HCT116 (cell line): Measurements from ENCODE around the gene RNF212. TPM values are rescaled to one million over a fixed set of nuclear protein-coding genes. Genes with fewer than 3 reads are reported as not detected.

Source experiments
- ATAC-seq: fragments of 200-7000 bp; cut with Tn5 transposase; 2 replicates; pipeline ENCODE4 v1.9.1; 2020; ENCODE audit warnings: mild to moderate bottlenecking, moderate library complexity
- BruUV-seq: library from RNA; stranded (reverse); fragments of 400-500 nt; replicated peaks from 2 replicates; lab custom pipeline; 2021; lab: Mats Ljungman, UMichigan
- CTCF ChIA-PET: fragments of 300-600 bp; sonication (Branson Sonifier 250); formaldehyde crosslinking; loops from one replicate; lab custom pipeline; 2021; ENCODE audit warnings: antibody characterized with exemption; lab: Charles Lee
- POLR2A ChIA-PET: fragments of 300-600, 350-600 bp; sonication (Branson Sonifier 250); formaldehyde crosslinking; loops from one replicate; lab custom pipeline; 2021; ENCODE audit warnings: antibody characterized with exemption; lab: Charles Lee
- RAD21 ChIA-PET, 2 experiments: fragments of 300-600 bp; sonication (Branson Sonifier 250); formaldehyde crosslinking; loops; one replicate each; lab custom pipeline; 2023; ENCODE audit warnings: low total read pairs in 2 of 2; ENCODE audit not compliant: uncharacterized antibody in 2 of 2, unreplicated experiment in 2 of 2, low non-redundant PET in 1 of 2; lab: Charles Lee
- DNase-seq: peaks from one replicate; pipeline ENCODE4 v3.0.0-alpha.2; 2010; ENCODE audit warnings: low read depth, low spot score
- H2AFZ ChIP-seq: fragments of 200-600 bp; shearing (Covaris generic), sonication (generic); 2 replicates; pipeline ENCODE4 v1.6.1; 2017; ENCODE audit warnings: low read depth, mixed run types, mixed read lengths, antibody characterized with exemption, low read length; ENCODE audit not compliant: poor library complexity, severe bottlenecking
- H3K27ac ChIP-seq: 2 replicates; pipeline ENCODE4 v1.5.1; 2012; ENCODE audit warnings: low read depth, low read length
- H3K27me3 ChIP-seq: fragments of 200-600 bp; sonication (generic); 2 replicates; pipeline ENCODE4 v1.6.1; 2016; ENCODE audit warnings: mixed run types, low read length, mixed read lengths; ENCODE audit not compliant: insufficient read depth
- H3K36me3 ChIP-seq, 2 experiments: fragments of 200-500 bp in 1 of 2; fragments of 200-600 bp in 1 of 2; sonication (Bioruptor generic) in 1 of 2; sonication (generic) in 1 of 2; 2 replicates each; pipeline versions ENCODE4 v1.5.1 to v1.6.1; 2014 to 2016; ENCODE audit warnings: low read length in 2 of 2, inconsistent platforms in 1 of 2, mixed read lengths in 1 of 2, mixed run types in 1 of 2; ENCODE audit not compliant: insufficient read depth in 2 of 2, control insufficient read depth in 1 of 2
- H3K4me1 ChIP-seq, 2 experiments: fragments of 200-600 bp in 1 of 2; sonication (generic) in 1 of 2; 2 replicates each; pipeline versions ENCODE4 v1.5.1 to v1.6.1; 2012 to 2017; ENCODE audit warnings: low read length in 2 of 2, inconsistent platforms in 1 of 2, mild to moderate bottlenecking in 1 of 2, mixed read lengths in 1 of 2, mixed run types in 1 of 2, moderate library complexity in 1 of 2; ENCODE audit not compliant: insufficient read depth in 2 of 2, control insufficient read depth in 1 of 2
- H3K4me2 ChIP-seq: fragments of 200-600 bp; sonication (generic); 2 replicates; pipeline ENCODE4 v1.6.1; 2017; ENCODE audit warnings: mixed run types, low read length, mixed read lengths
- H3K4me3 ChIP-seq, 2 experiments: fragments of 200-600 bp in 1 of 2; sonication (generic) in 1 of 2; replicated peaks in 1 of 2; 2 replicates each; pipeline ENCODE4 v1.5.1; 2011 to 2016; ENCODE audit warnings: low read length in 2 of 2, control low read depth in 1 of 2, low read depth in 1 of 2, mild to moderate bottlenecking in 1 of 2, mixed read lengths in 1 of 2, mixed run types in 1 of 2
- H3K79me2 ChIP-seq: fragments of 200-600 bp; sonication (generic); 2 replicates; pipeline ENCODE4 v1.6.1; 2017; ENCODE audit warnings: mild to moderate bottlenecking, mixed run types, low read length, moderate library complexity, mixed read lengths; ENCODE audit not compliant: insufficient read depth
- H3K9ac ChIP-seq: fragments of 200-600 bp; sonication (generic); 2 replicates; pipeline ENCODE4 v1.6.1; 2016; ENCODE audit warnings: low read length, mixed read lengths
- H3K9me2 ChIP-seq: fragments of 200-600 bp; sonication (generic), shearing (Covaris generic); 2 replicates; pipeline ENCODE4 v1.6.1; 2017; ENCODE audit warnings: mixed run types, mild to moderate bottlenecking, moderate library complexity; ENCODE audit not compliant: insufficient read depth
- H3K9me3 ChIP-seq, 2 experiments: fragments of 200-500 bp in 1 of 2; fragments of 200-600 bp in 1 of 2; sonication (Bioruptor generic) in 1 of 2; sonication (generic) in 1 of 2; 2 replicates each; pipeline ENCODE4 v1.6.1; 2014 to 2017; ENCODE audit warnings: low read length in 2 of 2, mixed read lengths in 2 of 2, inconsistent platforms in 1 of 2, low read depth in 1 of 2, mild to moderate bottlenecking in 1 of 2, mixed run types in 1 of 2, moderate library complexity in 1 of 2; ENCODE audit not compliant: control insufficient read depth in 1 of 2, insufficient read depth in 1 of 2
- H4K20me1 ChIP-seq: fragments of 200-600 bp; sonication (generic), shearing (Covaris generic); 2 replicates; pipeline ENCODE4 v1.6.1; 2017; ENCODE audit warnings: mixed run types, mild to moderate bottlenecking, moderate library complexity; ENCODE audit not compliant: insufficient read depth
- ATF3 ChIP-seq: IDR thresholded peaks from 2 replicates; pipeline ENCODE4 v1.6.1; 2012
- CBX3 ChIP-seq: IDR thresholded peaks from 2 replicates; pipeline ENCODE4 v1.6.1; 2012; ENCODE audit warnings: low read depth
- CEBPB ChIP-seq: IDR thresholded peaks from 2 replicates; pipeline ENCODE4 v1.6.1; 2012; ENCODE audit warnings: low read depth
- ELF1 ChIP-seq: IDR thresholded peaks from 2 replicates; pipeline ENCODE4 v1.6.1; 2012; ENCODE audit warnings: low read depth, borderline replicate concordance
- EZH2 ChIP-seq: fragments of 200-600 bp; sonication (generic); IDR thresholded peaks from 2 replicates; pipeline ENCODE4 v1.6.1; 2017; ENCODE audit warnings: antibody characterized with exemption, mixed run types
- EZH2phosphoT487 ChIP-seq: fragments of 200-600 bp; IDR thresholded peaks from 2 replicates; pipeline ENCODE4 v1.6.1; 2018; ENCODE audit warnings: antibody characterized with exemption, borderline replicate concordance
- FOSL1 ChIP-seq: IDR thresholded peaks from 2 replicates; pipeline ENCODE4 v1.6.1; 2012; ENCODE audit warnings: low read depth
- JUND ChIP-seq: IDR thresholded peaks from 2 replicates; pipeline ENCODE4 v1.6.1; 2012
- POLR2A ChIP-seq: IDR thresholded peaks from 2 replicates; pipeline ENCODE4 v1.7.0; 2011; ENCODE audit warnings: borderline replicate concordance; ENCODE audit not compliant: insufficient read depth, insufficient read length; ENCODE audit errors: extremely low read depth
- POLR2AphosphoS5 ChIP-seq: IDR thresholded peaks from 2 replicates; pipeline ENCODE4 v1.6.1; 2011; ENCODE audit warnings: mild to moderate bottlenecking, low read depth, low read length, moderate library complexity
- RAD21 ChIP-seq: IDR thresholded peaks from 2 replicates; pipeline ENCODE4 v1.6.1; 2012; ENCODE audit warnings: low read depth, mild to moderate bottlenecking
- REST ChIP-seq: IDR thresholded peaks from 2 replicates; pipeline ENCODE4 v1.6.1; 2012; ENCODE audit warnings: low read depth
- SIN3A ChIP-seq: IDR thresholded peaks from 2 replicates; pipeline ENCODE4 v1.6.1; 2012; ENCODE audit warnings: low read depth
- SP1 ChIP-seq: IDR thresholded peaks from 2 replicates; pipeline ENCODE4 v1.6.1; 2012; ENCODE audit warnings: low read depth
- YY1 ChIP-seq: IDR thresholded peaks from 2 replicates; pipeline ENCODE4 v1.6.1; 2011; ENCODE audit warnings: low read length, low read depth, moderate library complexity, mild to moderate bottlenecking; ENCODE audit not compliant: insufficient replicate concordance; ENCODE audit errors: extremely low read depth
- ZFX ChIP-seq: fragments of 450-650 bp; IDR thresholded peaks from 2 replicates; pipeline ENCODE4 v1.6.1; 2017
- intact Hi-C: fragments of 100-400 bp; cut with micrococcal nuclease; formaldehyde crosslinking; loops from 2 replicates; pipeline ENCODE4 v1.10.0; 2022
- total RNA-seq: library from RNA; stranded (reverse); gene quantifications from one replicate; pipeline ENCODE4 v1.2.1, GENCODE V29; 2021; ENCODE audit not compliant: unreplicated experiment
- TF ChIP-seq, protein P1 (sequence below), 3 experiments: fragments of 200-600 bp in 1 of 3; sonication (generic) in 1 of 3; IDR thresholded peaks in 2 of 3; conservative IDR thresholded peaks in 1 of 3; 2 replicates each; pipeline ENCODE4 v1.5.1; 2012 to 2017; ENCODE audit warnings: low read depth in 2 of 3, low read length in 2 of 3, antibody characterized with exemption in 1 of 3, borderline replicate concordance in 1 of 3, control low read depth in 1 of 3, mild to moderate bottlenecking in 1 of 3, mixed read lengths in 1 of 3, mixed run types in 1 of 3, moderate library complexity in 1 of 3; ENCODE audit not compliant: insufficient read depth in 1 of 3
- TF ChIP-seq, protein P2 (sequence below): IDR thresholded peaks from 2 replicates; pipeline ENCODE4 v1.6.1; 2011; ENCODE audit warnings: mild to moderate bottlenecking, low read length, moderate library complexity; ENCODE audit not compliant: insufficient replicate concordance; ENCODE audit errors: extremely low read depth

Gene RNF212
- total RNA-seq, 1 experiment from 2014 or later, result not detected

GRCh38 chr4:1023895-1024740, 89.2 kb downstream of the RNF212 start:
- no peaks in the 10 kb centered on the region for H3K27me3 ChIP-seq
- BruUV-seq, result no TSS peak
- H3K4me2 ChIP-seq, result no peak overlapping the region
- H3K27ac ChIP-seq, result no peak overlapping the region
- H3K9me3 ChIP-seq, result no peaks in the 10 kb centered on the region
- peaks cover 8 to 11% of the 10 kb centered on the region in 2 experiments; a peak in 3 of 4 replicates for H3K36me3 ChIP-seq
- H3K9ac ChIP-seq, result no peak overlapping the region
- intact Hi-C loops, result no loop called here
- DNase-seq (no peak), ATAC-seq (no peak)
- H3K79me2 ChIP-seq, result no peaks in the 10 kb centered on the region; the same call in 1 of the 2 replicates
- H3K4me1 ChIP-seq, result peaks cover 0 to 25% of the 10 kb centered on the region in 2 experiments; a peak in 2 of 4 replicates
- no peak overlapping the region for H3K4me3 ChIP-seq
- TF ChIP-seq, protein P1, sequence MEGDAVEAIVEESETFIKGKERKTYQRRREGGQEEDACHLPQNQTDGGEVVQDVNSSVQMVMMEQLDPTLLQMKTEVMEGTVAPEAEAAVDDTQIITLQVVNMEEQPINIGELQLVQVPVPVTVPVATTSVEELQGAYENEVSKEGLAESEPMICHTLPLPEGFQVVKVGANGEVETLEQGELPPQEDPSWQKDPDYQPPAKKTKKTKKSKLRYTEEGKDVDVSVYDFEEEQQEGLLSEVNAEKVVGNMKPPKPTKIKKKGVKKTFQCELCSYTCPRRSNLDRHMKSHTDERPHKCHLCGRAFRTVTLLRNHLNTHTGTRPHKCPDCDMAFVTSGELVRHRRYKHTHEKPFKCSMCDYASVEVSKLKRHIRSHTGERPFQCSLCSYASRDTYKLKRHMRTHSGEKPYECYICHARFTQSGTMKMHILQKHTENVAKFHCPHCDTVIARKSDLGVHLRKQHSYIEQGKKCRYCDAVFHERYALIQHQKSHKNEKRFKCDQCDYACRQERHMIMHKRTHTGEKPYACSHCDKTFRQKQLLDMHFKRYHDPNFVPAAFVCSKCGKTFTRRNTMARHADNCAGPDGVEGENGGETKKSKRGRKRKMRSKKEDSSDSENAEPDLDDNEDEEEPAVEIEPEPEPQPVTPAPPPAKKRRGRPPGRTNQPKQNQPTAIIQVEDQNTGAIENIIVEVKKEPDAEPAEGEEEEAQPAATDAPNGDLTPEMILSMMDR (IDR thresholded peaks at IDR 0.05 in 2 of 3, conservative IDR thresholded peaks at IDR 0.05 in 1 of 3; ENCODE audit: borderline replicate concordance in 1 of 3, insufficient read depth in 1 of 3, low read depth in 2 of 3, low read length in 2 of 3), result no peak
- TF ChIP-seq ATF3, result no peak
- TF ChIP-seq JUND, result no peak
- no peak for TF ChIP-seq SP1
- no peak for TF ChIP-seq EZH2phosphoT487
- TF ChIP-seq CBX3, result no peak
- no peak for TF ChIP-seq ELF1
- TF ChIP-seq POLR2A, result no peak
- TF ChIP-seq, protein P2, sequence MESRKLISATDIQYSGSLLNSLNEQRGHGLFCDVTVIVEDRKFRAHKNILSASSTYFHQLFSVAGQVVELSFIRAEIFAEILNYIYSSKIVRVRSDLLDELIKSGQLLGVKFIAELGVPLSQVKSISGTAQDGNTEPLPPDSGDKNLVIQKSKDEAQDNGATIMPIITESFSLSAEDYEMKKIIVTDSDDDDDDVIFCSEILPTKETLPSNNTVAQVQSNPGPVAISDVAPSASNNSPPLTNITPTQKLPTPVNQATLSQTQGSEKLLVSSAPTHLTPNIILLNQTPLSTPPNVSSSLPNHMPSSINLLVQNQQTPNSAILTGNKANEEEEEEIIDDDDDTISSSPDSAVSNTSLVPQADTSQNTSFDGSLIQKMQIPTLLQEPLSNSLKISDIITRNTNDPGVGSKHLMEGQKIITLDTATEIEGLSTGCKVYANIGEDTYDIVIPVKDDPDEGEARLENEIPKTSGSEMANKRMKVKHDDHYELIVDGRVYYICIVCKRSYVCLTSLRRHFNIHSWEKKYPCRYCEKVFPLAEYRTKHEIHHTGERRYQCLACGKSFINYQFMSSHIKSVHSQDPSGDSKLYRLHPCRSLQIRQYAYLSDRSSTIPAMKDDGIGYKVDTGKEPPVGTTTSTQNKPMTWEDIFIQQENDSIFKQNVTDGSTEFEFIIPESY, result no peak
- no peak for TF ChIP-seq FOSL1
- no peak for TF ChIP-seq EZH2
- no peak for TF ChIP-seq REST
- no peak for TF ChIP-seq ZFX
- TF ChIP-seq SIN3A, result no peak
- TF ChIP-seq RAD21, result no peak
- no peak for TF ChIP-seq YY1
- TF ChIP-seq POLR2AphosphoS5, result no peak
- no peak for TF ChIP-seq CEBPB
- H4K20me1 ChIP-seq, result no peaks in the 10 kb centered on the region
- no peaks in the 10 kb centered on the region for H3K9me2 ChIP-seq
- ChIA-PET RAD21 (no interaction called here), CTCF (no interaction called here), POLR2A (no interaction called here)
- no peak overlapping the region for H2AFZ ChIP-seq
